GM23338 (cell line): ENCODE measurements around the gene USP7. TPM values are rescaled to one million over a fixed set of nuclear protein-coding genes. Genes with fewer than 3 reads are reported as not detected.

Source experiments
- ATAC-seq: fragments of 200-7000 bp; cut with Tn5 transposase; 3 replicates; pipeline ENCODE4 v1.9.1; 2020
- DNase-seq: peaks from one replicate; pipeline ENCODE4 v3.0.0-alpha.2; 2015; ENCODE audit warnings: low spot score
- H2AFZ ChIP-seq: fragments of 200-600 bp; sonication (generic); 2 replicates; pipeline ENCODE4 v1.8.0; 2016; ENCODE audit warnings: antibody characterized with exemption, mild to moderate bottlenecking, moderate library complexity
- H3F3A ChIP-seq: fragments of 200-600 bp; sonication (generic); replicated peaks from 2 replicates; pipeline ENCODE4 v1.8.0; 2017; ENCODE audit warnings: antibody characterized with exemption, mixed run types, low read depth
- H3K27ac ChIP-seq: fragments of 200-600 bp; sonication (generic); 2 replicates; pipeline ENCODE4 v1.6.1; 2016; ENCODE audit warnings: low read depth
- H3K27me3 ChIP-seq: fragments of 200-600 bp; sonication (generic); 2 replicates; pipeline ENCODE4 v1.8.0; 2016; ENCODE audit warnings: mild to moderate bottlenecking, mixed run types, moderate library complexity; ENCODE audit not compliant: insufficient read depth
- H3K36me3 ChIP-seq: fragments of 200-600 bp; sonication (generic); 2 replicates; pipeline ENCODE4 v1.8.0; 2016; ENCODE audit warnings: mild to moderate bottlenecking; ENCODE audit not compliant: insufficient read depth
- H3K4me1 ChIP-seq: fragments of 200-600 bp; sonication (generic); 2 replicates; pipeline ENCODE4 v1.8.0; 2016; ENCODE audit warnings: mild to moderate bottlenecking, moderate library complexity; ENCODE audit not compliant: insufficient read depth
- H3K4me2 ChIP-seq: fragments of 200-600 bp; sonication (generic); 2 replicates; pipeline ENCODE4 v1.7.1; 2017; ENCODE audit warnings: mixed run types
- H3K4me3 ChIP-seq: fragments of 200-600 bp; sonication (generic); 2 replicates; pipeline ENCODE4 v1.6.1; 2016; ENCODE audit warnings: mixed run types
- H3K79me2 ChIP-seq: fragments of 200-600 bp; sonication (generic); replicated peaks from 2 replicates; pipeline ENCODE4 v1.8.0; 2017; ENCODE audit warnings: mild to moderate bottlenecking; ENCODE audit not compliant: insufficient read depth
- H3K9me2 ChIP-seq: fragments of 200-600 bp; sonication (generic); 2 replicates; pipeline ENCODE4 v1.8.0; 2017; ENCODE audit not compliant: insufficient read depth
- H4K20me1 ChIP-seq: fragments of 200-600 bp; sonication (generic); replicated peaks from 2 replicates; pipeline ENCODE4 v1.8.0; 2017; ENCODE audit warnings: mild to moderate bottlenecking; ENCODE audit not compliant: insufficient read depth
- H3K27ac Mint-ChIP-seq: 2 replicates; pipeline ENCODE4 v1.8.0; 2020; ENCODE audit warnings: inconsistent platforms, mild to moderate bottlenecking, moderate library complexity, mixed read lengths
- H3K27me3 Mint-ChIP-seq: 3 replicates; pipeline ENCODE4 v1.8.0; 2022; ENCODE audit warnings: low read depth, mild to moderate bottlenecking, moderate library complexity, mixed read lengths, inconsistent platforms; ENCODE audit not compliant: insufficient read depth, poor library complexity
- H3K36me3 Mint-ChIP-seq: 3 replicates; pipeline ENCODE4 v1.8.0; 2021; ENCODE audit warnings: low read depth, mild to moderate bottlenecking, inconsistent platforms, moderate library complexity, mixed read lengths
- H3K4me1 Mint-ChIP-seq: 3 replicates; pipeline ENCODE4 v1.8.0; 2020; ENCODE audit warnings: mild to moderate bottlenecking, inconsistent platforms, mixed read lengths
- H3K4me3 Mint-ChIP-seq: 3 replicates; pipeline ENCODE4 v1.8.0; 2021; ENCODE audit warnings: moderate library complexity, mild to moderate bottlenecking, inconsistent platforms, mixed read lengths
- H3K9me3 Mint-ChIP-seq: 3 replicates; pipeline ENCODE4 v1.8.0; 2020; ENCODE audit warnings: moderate library complexity, mild to moderate bottlenecking, inconsistent platforms, mixed read lengths
- CREB1 ChIP-seq: fragments of 250-450 bp; sonication (Bioruptor Pico); IDR thresholded peaks from 2 replicates; pipeline ENCODE4 v1.5.0; 2020; ENCODE audit warnings: low read depth, mild to moderate bottlenecking, moderate library complexity
- ETS1 ChIP-seq: IDR thresholded peaks from 2 replicates; pipeline ENCODE4 v1.6.1; 2016; ENCODE audit warnings: antibody characterized with exemption
- EZH2phosphoT487 ChIP-seq: fragments of 200-600 bp; sonication (generic); IDR thresholded peaks from one replicate; pipeline ENCODE4 v1.8.1; 2018; ENCODE audit warnings: antibody characterized with exemption; ENCODE audit not compliant: unreplicated experiment
- NANOG ChIP-seq: IDR thresholded peaks from 2 replicates; pipeline ENCODE4 v1.6.1; 2016; ENCODE audit warnings: antibody characterized with exemption, borderline replicate concordance
- POLR2AphosphoS5 ChIP-seq: IDR thresholded peaks from 2 replicates; pipeline ENCODE4 v1.6.1; 2016; ENCODE audit warnings: antibody characterized with exemption, low read depth
- STAT1 ChIP-seq: IDR thresholded peaks from one replicate; pipeline ENCODE4 v1.6.1; 2016; ENCODE audit warnings: antibody characterized with exemption; ENCODE audit not compliant: unreplicated experiment
- ZNF114 ChIP-seq: fragments of 250-450 bp; sonication (Bioruptor Pico); IDR thresholded peaks from 2 replicates; pipeline ENCODE4 v1.5.0; 2020; ENCODE audit warnings: mild to moderate bottlenecking, moderate library complexity
- ZNF462 ChIP-seq: fragments of 250-450 bp; sonication (Bioruptor Pico); IDR thresholded peaks from 2 replicates; pipeline ENCODE4 v1.5.0; 2020; ENCODE audit warnings: mild to moderate bottlenecking, moderate library complexity
- polyA plus RNA-seq: library from polyadenylated mRNA; unstranded; fragments of >200 nt; fragmentation: Nextera tagmentation; extraction: Ambion mirVana; gene quantifications from 2 replicates; pipeline ENCODE4 v1.2.1, GENCODE V29; 2016
- total RNA-seq: library from RNA; depleted of rRNA; stranded (reverse); fragments of >200 nt; shearing (Covaris generic); gene quantifications from 2 replicates; pipeline ENCODE4 v1.2.3, GENCODE V29; 2014
- TF ChIP-seq, protein P1 (sequence below), 2 experiments: fragments of 200-600 bp in 1 of 2; sonication (generic) in 1 of 2; conservative IDR thresholded peaks; 2 replicates each; pipeline versions ENCODE4 v1.5.1 to v1.6.1; 2016 to 2017; ENCODE audit warnings: antibody characterized with exemption in 2 of 2, low read depth in 2 of 2, mild to moderate bottlenecking in 2 of 2, moderate library complexity in 1 of 2
- TF ChIP-seq, protein P2 (sequence below): IDR thresholded peaks from one replicate; pipeline ENCODE4 v1.6.1; 2018; ENCODE audit warnings: antibody characterized with exemption; ENCODE audit not compliant: unreplicated experiment

USP7 gene
- total and polyA plus RNA-seq, 2 experiments from 2014 or later = 42.3 to 130 TPM

- TF ChIP-seq ETS1 = no peak
- TF ChIP-seq STAT1 = no peak
- TF ChIP-seq, protein P1, sequence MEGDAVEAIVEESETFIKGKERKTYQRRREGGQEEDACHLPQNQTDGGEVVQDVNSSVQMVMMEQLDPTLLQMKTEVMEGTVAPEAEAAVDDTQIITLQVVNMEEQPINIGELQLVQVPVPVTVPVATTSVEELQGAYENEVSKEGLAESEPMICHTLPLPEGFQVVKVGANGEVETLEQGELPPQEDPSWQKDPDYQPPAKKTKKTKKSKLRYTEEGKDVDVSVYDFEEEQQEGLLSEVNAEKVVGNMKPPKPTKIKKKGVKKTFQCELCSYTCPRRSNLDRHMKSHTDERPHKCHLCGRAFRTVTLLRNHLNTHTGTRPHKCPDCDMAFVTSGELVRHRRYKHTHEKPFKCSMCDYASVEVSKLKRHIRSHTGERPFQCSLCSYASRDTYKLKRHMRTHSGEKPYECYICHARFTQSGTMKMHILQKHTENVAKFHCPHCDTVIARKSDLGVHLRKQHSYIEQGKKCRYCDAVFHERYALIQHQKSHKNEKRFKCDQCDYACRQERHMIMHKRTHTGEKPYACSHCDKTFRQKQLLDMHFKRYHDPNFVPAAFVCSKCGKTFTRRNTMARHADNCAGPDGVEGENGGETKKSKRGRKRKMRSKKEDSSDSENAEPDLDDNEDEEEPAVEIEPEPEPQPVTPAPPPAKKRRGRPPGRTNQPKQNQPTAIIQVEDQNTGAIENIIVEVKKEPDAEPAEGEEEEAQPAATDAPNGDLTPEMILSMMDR (conservative IDR thresholded peaks at IDR 0.05; ENCODE audit: low read depth in 2 of 2) = no peak
- TF ChIP-seq, protein P2, sequence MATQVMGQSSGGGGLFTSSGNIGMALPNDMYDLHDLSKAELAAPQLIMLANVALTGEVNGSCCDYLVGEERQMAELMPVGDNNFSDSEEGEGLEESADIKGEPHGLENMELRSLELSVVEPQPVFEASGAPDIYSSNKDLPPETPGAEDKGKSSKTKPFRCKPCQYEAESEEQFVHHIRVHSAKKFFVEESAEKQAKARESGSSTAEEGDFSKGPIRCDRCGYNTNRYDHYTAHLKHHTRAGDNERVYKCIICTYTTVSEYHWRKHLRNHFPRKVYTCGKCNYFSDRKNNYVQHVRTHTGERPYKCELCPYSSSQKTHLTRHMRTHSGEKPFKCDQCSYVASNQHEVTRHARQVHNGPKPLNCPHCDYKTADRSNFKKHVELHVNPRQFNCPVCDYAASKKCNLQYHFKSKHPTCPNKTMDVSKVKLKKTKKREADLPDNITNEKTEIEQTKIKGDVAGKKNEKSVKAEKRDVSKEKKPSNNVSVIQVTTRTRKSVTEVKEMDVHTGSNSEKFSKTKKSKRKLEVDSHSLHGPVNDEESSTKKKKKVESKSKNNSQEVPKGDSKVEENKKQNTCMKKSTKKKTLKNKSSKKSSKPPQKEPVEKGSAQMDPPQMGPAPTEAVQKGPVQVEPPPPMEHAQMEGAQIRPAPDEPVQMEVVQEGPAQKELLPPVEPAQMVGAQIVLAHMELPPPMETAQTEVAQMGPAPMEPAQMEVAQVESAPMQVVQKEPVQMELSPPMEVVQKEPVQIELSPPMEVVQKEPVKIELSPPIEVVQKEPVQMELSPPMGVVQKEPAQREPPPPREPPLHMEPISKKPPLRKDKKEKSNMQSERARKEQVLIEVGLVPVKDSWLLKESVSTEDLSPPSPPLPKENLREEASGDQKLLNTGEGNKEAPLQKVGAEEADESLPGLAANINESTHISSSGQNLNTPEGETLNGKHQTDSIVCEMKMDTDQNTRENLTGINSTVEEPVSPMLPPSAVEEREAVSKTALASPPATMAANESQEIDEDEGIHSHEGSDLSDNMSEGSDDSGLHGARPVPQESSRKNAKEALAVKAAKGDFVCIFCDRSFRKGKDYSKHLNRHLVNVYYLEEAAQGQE = no peak
- TF ChIP-seq EZH2phosphoT487 = no peak
Observed at GRCh38 chr16:8892101-8892575, 71.6 kb downstream of the USP7 start (continued).

DNA sequence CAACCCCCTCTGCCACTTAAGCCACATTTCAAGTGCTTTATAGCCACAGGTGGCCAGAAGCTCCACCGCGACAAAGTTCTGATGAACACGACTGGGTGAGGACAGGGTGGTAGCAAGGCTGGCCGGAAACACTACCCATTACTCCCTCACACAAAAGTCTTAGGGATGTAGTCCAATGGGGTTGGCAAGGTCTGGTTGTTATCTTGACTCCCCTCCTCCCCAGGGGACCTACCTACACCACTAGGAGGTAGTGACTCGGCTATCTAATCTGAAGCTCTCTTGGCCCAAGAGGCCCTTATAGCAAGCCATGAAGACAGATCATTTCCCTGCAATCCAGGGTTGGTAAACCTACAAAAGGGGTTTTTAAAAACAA lies 73.2 kb downstream of the USP7 start:
- Mint-ChIP-seq H3K36me3 (peaks cover 60% of the 10 kb centered on the region), H3K27ac (no peak overlapping the region)
- DNase-seq = no peak
- TF ChIP-seq NANOG (no peak), ZNF114 (no peak), CREB1 (CRISPR knock-in tag) (no peak), ETS1 (no peak), ZNF462 (CRISPR knock-in tag) (no peak), POLR2AphosphoS5 (no peak)

More for the DNA sequence above, 73.2 kb downstream of the USP7 start:
- no peak for ATAC-seq
- H3K36me3 ChIP-seq = peaks cover 41% of the 10 kb centered on the region
- no peaks in the 10 kb centered on the region for H3K9me3 Mint-ChIP-seq
- H4K20me1 ChIP-seq = peaks cover 6% of the 10 kb centered on the region; the same call in 1 of the 2 replicates
- no peaks in the 10 kb centered on the region for H3K9me2 ChIP-seq
- H3K4me2 ChIP-seq = no peak overlapping the region
- H3K4me1 ChIP-seq = peaks cover 11% of the 10 kb centered on the region; the same call in 1 of the 2 replicates
- no peak overlapping the region for H2AFZ ChIP-seq
- H3K4me3 ChIP-seq = no peak overlapping the region
- H3K4me1 Mint-ChIP-seq = peaks cover 11% of the 10 kb centered on the region
- no peaks in the 10 kb centered on the region; the same call in 1 of the 2 replicates for H3K79me2 ChIP-seq
- 0 out of 2 replicates have a peak, but pooled peaks cover 5% of the 10 kb centered on the region for H3F3A ChIP-seq
- H3K27ac ChIP-seq = no peak overlapping the region
- no peak overlapping the region for H3K4me3 Mint-ChIP-seq
- peaks cover 26% of the 10 kb centered on the region for H3K27me3 Mint-ChIP-seq
- no peaks in the 10 kb centered on the region for H3K27me3 ChIP-seq
